PFSK-1 (cell line): ENCODE data around the gene AUTS2.

Source experiments
- FOXP2 ChIP-seq: optimal IDR thresholded peaks from 2 replicates; pipeline ENCODE3; 2011; ENCODE audit warnings: borderline replicate concordance, control low read depth, inconsistent platforms; ENCODE audit not compliant: insufficient read depth; ENCODE audit errors: extremely low read length, extremely low read depth
- POLR2AphosphoS5 ChIP-seq: IDR thresholded peaks from 2 replicates; pipeline ENCODE4 v1.6.1; 2012; ENCODE audit warnings: low read depth, mild to moderate bottlenecking, control low read depth, low read length, moderate library complexity
- SIN3A ChIP-seq: IDR thresholded peaks from 2 replicates; pipeline ENCODE4 v1.6.1; 2012; ENCODE audit warnings: mild to moderate bottlenecking, low read length, moderate library complexity, borderline replicate concordance; ENCODE audit not compliant: insufficient read depth
- TAF1 ChIP-seq: IDR thresholded peaks from 2 replicates; pipeline ENCODE4 v1.6.1; 2012; ENCODE audit warnings: low read length, control low read depth, borderline replicate concordance; ENCODE audit not compliant: insufficient read depth
- TF ChIP-seq, protein P1 (sequence below), 2 experiments: IDR thresholded peaks; 2 replicates each; pipeline versions ENCODE4 v1.6.1 to v1.8.0; 2011 to 2012; ENCODE audit warnings: low read depth in 2 of 2, low read length in 2 of 2, control low read depth in 1 of 2, inconsistent platforms in 1 of 2, mild to moderate bottlenecking in 1 of 2, moderate library complexity in 1 of 2; ENCODE audit not compliant: insufficient read depth in 1 of 2

AUTS2 gene

GRCh38 chr7:70047891-70048448 is 449.7 kb downstream of the AUTS2 start:
- TF ChIP-seq SIN3A (no peak), TAF1 (no peak), POLR2AphosphoS5 (no peak), FOXP2 (no peak)
- TF ChIP-seq, protein P1, sequence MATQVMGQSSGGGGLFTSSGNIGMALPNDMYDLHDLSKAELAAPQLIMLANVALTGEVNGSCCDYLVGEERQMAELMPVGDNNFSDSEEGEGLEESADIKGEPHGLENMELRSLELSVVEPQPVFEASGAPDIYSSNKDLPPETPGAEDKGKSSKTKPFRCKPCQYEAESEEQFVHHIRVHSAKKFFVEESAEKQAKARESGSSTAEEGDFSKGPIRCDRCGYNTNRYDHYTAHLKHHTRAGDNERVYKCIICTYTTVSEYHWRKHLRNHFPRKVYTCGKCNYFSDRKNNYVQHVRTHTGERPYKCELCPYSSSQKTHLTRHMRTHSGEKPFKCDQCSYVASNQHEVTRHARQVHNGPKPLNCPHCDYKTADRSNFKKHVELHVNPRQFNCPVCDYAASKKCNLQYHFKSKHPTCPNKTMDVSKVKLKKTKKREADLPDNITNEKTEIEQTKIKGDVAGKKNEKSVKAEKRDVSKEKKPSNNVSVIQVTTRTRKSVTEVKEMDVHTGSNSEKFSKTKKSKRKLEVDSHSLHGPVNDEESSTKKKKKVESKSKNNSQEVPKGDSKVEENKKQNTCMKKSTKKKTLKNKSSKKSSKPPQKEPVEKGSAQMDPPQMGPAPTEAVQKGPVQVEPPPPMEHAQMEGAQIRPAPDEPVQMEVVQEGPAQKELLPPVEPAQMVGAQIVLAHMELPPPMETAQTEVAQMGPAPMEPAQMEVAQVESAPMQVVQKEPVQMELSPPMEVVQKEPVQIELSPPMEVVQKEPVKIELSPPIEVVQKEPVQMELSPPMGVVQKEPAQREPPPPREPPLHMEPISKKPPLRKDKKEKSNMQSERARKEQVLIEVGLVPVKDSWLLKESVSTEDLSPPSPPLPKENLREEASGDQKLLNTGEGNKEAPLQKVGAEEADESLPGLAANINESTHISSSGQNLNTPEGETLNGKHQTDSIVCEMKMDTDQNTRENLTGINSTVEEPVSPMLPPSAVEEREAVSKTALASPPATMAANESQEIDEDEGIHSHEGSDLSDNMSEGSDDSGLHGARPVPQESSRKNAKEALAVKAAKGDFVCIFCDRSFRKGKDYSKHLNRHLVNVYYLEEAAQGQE (IDR thresholded peaks at IDR 0.05; ENCODE audit: insufficient read depth in 1 of 2, low read depth in 2 of 2, low read length in 2 of 2), result no peak

DNA sequence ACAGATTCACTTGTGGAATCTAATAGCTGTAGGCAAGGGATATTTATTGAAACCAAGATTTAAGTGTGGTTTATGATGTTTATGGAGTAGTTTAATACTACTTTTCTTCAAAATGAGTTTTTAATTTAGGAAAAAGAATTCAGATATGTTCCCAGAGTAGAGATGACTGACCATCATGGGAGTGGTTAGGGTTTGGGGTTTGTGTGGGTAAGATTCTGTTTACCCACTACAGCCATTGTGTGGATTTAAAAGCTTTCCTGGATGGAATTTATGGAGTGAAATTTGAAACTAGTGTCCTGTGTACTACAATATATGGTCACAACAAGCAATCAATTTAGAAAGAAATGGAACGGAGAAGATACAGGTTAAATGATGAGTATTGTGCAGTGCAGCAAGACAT is 453.5 kb downstream of the AUTS2 start:
- TF ChIP-seq POLR2AphosphoS5, result no peak
- TF ChIP-seq FOXP2, result no peak
- TF ChIP-seq TAF1, result no peak
- TF ChIP-seq SIN3A, result no peak
- TF ChIP-seq, protein P1 (IDR thresholded peaks at IDR 0.05; ENCODE audit: insufficient read depth in 1 of 2, low read depth in 2 of 2, low read length in 2 of 2), result no peak

GRCh38 chr7:70052691-70053090 is 454.4 kb downstream of the AUTS2 start:
- TF ChIP-seq SIN3A, result no peak
- TF ChIP-seq, protein P1 (IDR thresholded peaks at IDR 0.05; ENCODE audit: insufficient read depth in 1 of 2, low read depth in 2 of 2, low read length in 2 of 2), result no peak
- no peak for TF ChIP-seq TAF1
- TF ChIP-seq FOXP2, result no peak
- TF ChIP-seq POLR2AphosphoS5, result no peak

- no peak for TF ChIP-seq FOXP2
- no peak for TF ChIP-seq SIN3A
- no peak for TF ChIP-seq TAF1
- TF ChIP-seq, protein P1 (IDR thresholded peaks at IDR 0.05; ENCODE audit: insufficient read depth in 1 of 2, low read depth in 2 of 2, low read length in 2 of 2), result no peak
- no peak for TF ChIP-seq POLR2AphosphoS5
Measured at GRCh38 chr7:70053421-70053820, 455.1 kb downstream of the AUTS2 start.

GRCh38 chr7:70053989-70054388 is 455.7 kb downstream of the AUTS2 start:
- TF ChIP-seq POLR2AphosphoS5, result no peak
- TF ChIP-seq, protein P1 (IDR thresholded peaks at IDR 0.05; ENCODE audit: insufficient read depth in 1 of 2, low read depth in 2 of 2, low read length in 2 of 2), result no peak
- no peak for TF ChIP-seq TAF1
- TF ChIP-seq SIN3A, result no peak
- TF ChIP-seq FOXP2, result no peak
